Adrenal gland (tissue), 5 donors: ENCODE results near the gene MOSPD3.

ENCODE experiments used
- CTCF ChIP-seq, 6 experiments: fragments of 450-650 bp in 4 of 6; fragments of 200-600 bp in 2 of 6; sonication (generic) in 1 of 6; IDR thresholded peaks; 1 replicate in 5 of 6; 2 replicates in 1 of 6; pipeline versions ENCODE4 v1.5.1 to v1.8.0; 2016 to 2021; ENCODE audit warnings: antibody characterized with exemption in 6 of 6, mild to moderate bottlenecking in 2 of 6, moderate library complexity in 1 of 6
- POLR2A ChIP-seq, 2 donors: fragments of 450-650 bp; IDR thresholded peaks; one replicate each; pipeline ENCODE4 v1.6.1; 2017; ENCODE audit warnings: antibody characterized with exemption in 2 of 2, mild to moderate bottlenecking in 2 of 2, moderate library complexity in 1 of 2
- donor health status: DM: no; HTN: no; CAD: no.

GRCh38 chr7:100565133-100565571, 47.2 kb upstream of the MOSPD3 start:
- TF ChIP-seq CTCF (IDR thresholded peaks at IDR 0.05) (no peak), POLR2A (IDR thresholded peaks at IDR 0.05) (no peak)
